Body of pancreas (tissue), 4 donors: ENCODE data around the gene CRABP1. TPM values are rescaled to one million over a fixed set of nuclear protein-coding genes. Genes with fewer than 3 reads are reported as not detected.

Source experiments
- ATAC-seq: fragments of 150-250 bp; one replicate; pipeline ENCODE4 v1.9.1; 2016
- DNase-seq, 4 donors: peaks; one replicate each; pipeline ENCODE4 v3.0.0-alpha.2; 2019
- H3K27ac ChIP-seq, 4 donors: fragments of 200-600 bp; sonication (generic); 1 replicate in 3 of 4; 2 replicates in 1 of 4; pipeline versions ENCODE4 v1.5.1 to v1.6.1; 2016 to 2019; ENCODE audit warnings: mild to moderate bottlenecking in 1 of 4, mixed read lengths in 1 of 4, moderate library complexity in 1 of 4
- H3K27me3 ChIP-seq, 2 donors: fragments of 200-600 bp; sonication (generic); one replicate each; pipeline ENCODE4 v1.6.0; 2016; ENCODE audit warnings: mild to moderate bottlenecking in 1 of 2
- H3K36me3 ChIP-seq, 2 donors: fragments of 200-600 bp; sonication (generic); replicated peaks in 1 of 2; 2 replicates each; pipeline ENCODE4 v1.5.1; 2016; ENCODE audit warnings: low read depth in 2 of 2; ENCODE audit not compliant: insufficient read depth in 1 of 2
- H3K4me1 ChIP-seq: fragments of 200-600 bp; sonication (generic); one replicate; pipeline ENCODE4 v1.6.0; 2016
- H3K4me3 ChIP-seq, 2 donors: fragments of 200-600 bp; sonication (generic); 1 replicate in 1 of 2; 2 replicates in 1 of 2; pipeline ENCODE4 v1.5.1; 2016 to 2019
- H3K9me3 ChIP-seq, 3 donors: fragments of 200-600 bp; sonication (generic); 1 replicate in 2 of 3; 2 replicates in 1 of 3; pipeline ENCODE4 v1.5.1; 2016
- POLR2A ChIP-seq, 3 donors: fragments of 450-650 bp; IDR thresholded peaks; one replicate each; pipeline ENCODE4 v1.6.1; 2016; ENCODE audit warnings: antibody characterized with exemption in 3 of 3, mild to moderate bottlenecking in 2 of 3
- WGBS, 2 donors: methylation state at CpG; one replicate each; pipeline ENCODE4 v1.1.5; 2017; 5-methylcytosine and 5-hydroxymethylcytosine counted together
- intact Hi-C: fragments of 100-400 bp; cut with DNase I; formaldehyde crosslinking; loops from one replicate; pipeline ENCODE4 v1.15.1; 2023
- total RNA-seq, 2 donors: library from RNA; depleted of rRNA; stranded (reverse); fragments of >200 nt; gene quantifications; one replicate each; pipeline ENCODE4 v1.1.0, GENCODE V29; 2016
- TF ChIP-seq, protein P1 (sequence below), 7 experiments: fragments of 450-650 bp in 4 of 7; fragments of 200-600 bp in 3 of 7; sonication (generic) in 3 of 7; IDR thresholded peaks; one replicate each; pipeline ENCODE4 v1.5.1; 2016 to 2019; ENCODE audit warnings: antibody characterized with exemption in 7 of 7

CRABP1 gene
- total RNA-seq, 2 donors from 2014 or later = 1.6 TPM; not detected in 1

DNA sequence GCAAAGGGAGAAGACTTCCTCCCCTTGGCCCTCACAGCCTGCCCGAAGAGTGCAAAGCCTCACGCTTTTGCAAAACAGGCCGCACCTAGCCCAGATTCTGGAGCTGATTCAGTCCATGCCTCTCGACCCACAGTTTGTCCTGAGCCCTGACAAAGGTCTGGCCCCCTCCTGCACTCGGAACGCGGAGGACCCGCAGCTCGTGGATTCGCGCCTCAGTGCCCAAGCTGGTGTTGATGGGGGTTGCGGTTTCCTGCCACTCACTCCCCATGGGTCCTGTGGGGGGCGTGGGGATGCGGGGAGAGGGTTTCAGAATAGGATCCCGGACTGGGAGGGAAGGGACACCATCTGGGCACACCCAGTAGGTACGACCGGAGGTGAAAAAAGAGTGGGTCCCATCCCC, 594 bp upstream of the CRABP1 start:
- peaks cover 0 to 8% of the 10 kb centered on the region in 2 donors for H3K27me3 ChIP-seq

DNA sequence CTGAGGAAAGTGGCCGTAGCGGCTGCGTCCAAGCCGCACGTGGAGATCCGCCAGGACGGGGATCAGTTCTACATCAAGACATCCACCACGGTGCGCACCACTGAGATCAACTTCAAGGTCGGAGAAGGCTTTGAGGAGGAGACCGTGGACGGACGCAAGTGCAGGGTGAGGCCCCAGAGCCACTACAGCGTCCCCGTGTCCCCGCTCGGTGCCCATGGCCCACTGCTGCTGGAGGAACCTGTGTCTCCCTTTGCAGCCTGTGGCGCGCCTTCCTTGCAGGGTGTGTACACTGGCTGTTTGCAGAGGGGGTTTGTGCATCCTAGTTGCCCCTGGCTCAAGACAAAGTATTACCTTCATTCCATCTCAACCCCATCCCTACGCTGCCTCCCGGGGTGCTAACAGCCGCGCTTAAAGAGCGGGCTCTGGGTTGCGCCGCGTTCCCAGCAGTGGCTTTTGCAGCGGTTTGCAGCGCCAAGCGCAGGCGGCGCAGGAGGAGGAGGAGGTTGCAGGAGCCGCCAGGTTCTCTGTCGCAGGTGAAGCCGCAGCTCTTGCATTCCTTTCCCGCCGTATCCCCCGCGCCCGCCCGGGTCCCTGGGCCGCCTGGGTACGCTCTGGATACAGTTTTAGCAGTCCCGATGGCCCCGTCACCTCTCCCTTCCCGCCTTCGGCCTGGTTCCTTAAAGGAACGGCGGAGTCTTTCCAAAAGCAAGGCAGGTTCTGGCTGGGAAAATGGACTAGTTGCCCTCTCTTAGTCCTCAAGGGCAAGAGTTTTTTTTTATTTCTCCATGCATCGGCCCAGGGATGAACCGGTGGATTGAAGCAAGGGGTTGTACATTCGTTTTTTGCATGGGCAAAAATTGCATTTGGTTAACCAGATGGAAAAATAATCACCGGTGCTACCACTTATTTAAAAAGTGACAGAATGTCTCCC, 1.2 kb downstream of the CRABP1 start:
- H3K4me3 ChIP-seq = no peak overlapping the region
- H3K9me3 ChIP-seq = no peaks in the 10 kb centered on the region
- no peaks in the 10 kb centered on the region for H3K36me3 ChIP-seq
- intact Hi-C loops = no loop called here
- ATAC-seq = no peak
- no peak overlapping the region for H3K27ac ChIP-seq
- 6% methylated on average over 29 to 53 of the region's 53 CpGs for WGBS, 2 donors
- peaks cover 0 to 3% of the 10 kb centered on the region in 2 donors for H3K27me3 ChIP-seq
- DNase-seq = no peak
- H3K4me1 ChIP-seq = peaks cover 16% of the 10 kb centered on the region
- TF ChIP-seq POLR2A (IDR thresholded peaks at IDR 0.05) = no peak
- TF ChIP-seq, protein P1, sequence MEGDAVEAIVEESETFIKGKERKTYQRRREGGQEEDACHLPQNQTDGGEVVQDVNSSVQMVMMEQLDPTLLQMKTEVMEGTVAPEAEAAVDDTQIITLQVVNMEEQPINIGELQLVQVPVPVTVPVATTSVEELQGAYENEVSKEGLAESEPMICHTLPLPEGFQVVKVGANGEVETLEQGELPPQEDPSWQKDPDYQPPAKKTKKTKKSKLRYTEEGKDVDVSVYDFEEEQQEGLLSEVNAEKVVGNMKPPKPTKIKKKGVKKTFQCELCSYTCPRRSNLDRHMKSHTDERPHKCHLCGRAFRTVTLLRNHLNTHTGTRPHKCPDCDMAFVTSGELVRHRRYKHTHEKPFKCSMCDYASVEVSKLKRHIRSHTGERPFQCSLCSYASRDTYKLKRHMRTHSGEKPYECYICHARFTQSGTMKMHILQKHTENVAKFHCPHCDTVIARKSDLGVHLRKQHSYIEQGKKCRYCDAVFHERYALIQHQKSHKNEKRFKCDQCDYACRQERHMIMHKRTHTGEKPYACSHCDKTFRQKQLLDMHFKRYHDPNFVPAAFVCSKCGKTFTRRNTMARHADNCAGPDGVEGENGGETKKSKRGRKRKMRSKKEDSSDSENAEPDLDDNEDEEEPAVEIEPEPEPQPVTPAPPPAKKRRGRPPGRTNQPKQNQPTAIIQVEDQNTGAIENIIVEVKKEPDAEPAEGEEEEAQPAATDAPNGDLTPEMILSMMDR (IDR thresholded peaks at IDR 0.05) = no peak

More for the DNA sequence above, 594 bp upstream of the CRABP1 start:
- no peaks in the 10 kb centered on the region for H3K36me3 ChIP-seq
- intact Hi-C loops = no loop called here
- ATAC-seq (no peak), DNase-seq (no peak)
- no peak overlapping the region for H3K27ac ChIP-seq
- no peaks in the 10 kb centered on the region for H3K9me3 ChIP-seq
- no peak overlapping the region for H3K4me3 ChIP-seq
- peaks cover 16% of the 10 kb centered on the region for H3K4me1 ChIP-seq
- 19 to 38% methylated on average over 9 to 17 of the region's 17 CpGs for WGBS, 2 donors
- no peak for TF ChIP-seq POLR2A (IDR thresholded peaks at IDR 0.05)
- TF ChIP-seq, protein P1 (IDR thresholded peaks at IDR 0.05) = no peak

DNA sequence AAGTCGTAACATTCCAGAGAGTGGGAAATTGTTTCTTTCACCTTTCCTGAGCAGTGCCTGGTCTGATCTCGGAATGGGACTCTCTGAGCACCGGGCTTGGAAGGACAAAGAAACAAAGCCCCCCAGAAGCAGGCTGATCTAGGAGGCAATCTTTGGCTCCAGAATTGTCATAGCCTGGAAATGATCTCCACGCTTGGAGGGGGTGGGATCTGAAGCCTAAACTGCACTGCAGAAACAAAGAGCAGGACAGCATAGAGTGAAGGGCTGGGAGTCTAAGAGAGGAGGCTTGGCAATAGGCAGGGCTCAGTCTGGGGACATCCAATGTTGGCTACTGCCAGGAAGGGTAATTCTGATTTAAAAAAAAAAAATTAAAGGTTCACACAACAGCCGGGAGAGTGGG, 1.9 kb downstream of the CRABP1 start:
- intact Hi-C loops = no loop called here
- Histone ChIP-seq H3K9me3 (no peaks in the 10 kb centered on the region), H3K27me3 (peaks cover 0 to 3% of the 10 kb centered on the region in 2 donors), H3K4me1 (peaks cover 16% of the 10 kb centered on the region), H3K36me3 (no peaks in the 10 kb centered on the region), H3K27ac (no peak overlapping the region), H3K4me3 (no peak overlapping the region)
- TF ChIP-seq, protein P1 (IDR thresholded peaks at IDR 0.05) = no peak
- no peak for TF ChIP-seq POLR2A (IDR thresholded peaks at IDR 0.05)
- DNase-seq (no peak), ATAC-seq (no peak)
- 27 to 46% methylated on average over 5 of the region's 5 CpGs for WGBS, 2 donors

DNA sequence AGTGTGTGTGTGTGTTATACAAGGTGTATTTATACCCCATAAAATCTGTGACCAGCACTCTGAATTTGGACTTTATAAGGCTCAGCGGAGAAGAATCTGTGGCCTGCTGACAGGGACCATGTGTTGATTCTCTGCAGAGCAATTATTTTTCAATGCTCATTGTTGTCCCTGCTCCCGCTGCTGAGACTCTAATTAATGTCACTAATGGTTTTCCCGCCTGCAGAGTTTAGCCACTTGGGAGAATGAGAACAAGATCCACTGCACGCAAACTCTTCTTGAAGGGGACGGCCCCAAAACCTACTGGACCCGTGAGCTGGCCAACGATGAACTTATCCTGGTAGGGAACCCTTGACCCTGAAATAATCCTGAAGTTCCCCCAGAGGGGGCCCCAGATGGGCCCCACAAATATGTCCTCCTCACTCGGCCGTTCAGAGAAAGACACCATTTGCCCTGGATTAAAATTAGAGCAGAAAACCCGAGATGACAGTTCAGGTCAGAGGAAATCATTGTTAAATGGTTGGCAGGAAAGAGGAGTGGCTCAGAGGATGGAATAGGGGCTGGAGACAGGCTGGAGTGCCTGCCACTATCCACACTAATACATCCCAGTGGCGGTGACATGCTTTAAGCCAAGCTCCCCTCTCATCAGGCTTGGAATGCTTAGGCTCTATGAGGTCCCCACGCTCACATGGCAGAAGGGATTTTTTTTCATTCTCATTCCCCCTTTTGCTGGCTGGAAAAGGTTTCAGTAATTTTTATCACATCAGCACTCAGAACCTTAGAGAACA, 3.3 kb downstream of the CRABP1 start:
- WGBS, 2 donors = 57 to 60% methylated on average over 12 of the region's 12 CpGs
- TF ChIP-seq, protein P1 (IDR thresholded peaks at IDR 0.05) = no peak
- TF ChIP-seq POLR2A (IDR thresholded peaks at IDR 0.05) = no peak
- Histone ChIP-seq H3K4me1 (peaks cover 16% of the 10 kb centered on the region), H3K4me3 (no peak overlapping the region), H3K36me3 (no peaks in the 10 kb centered on the region), H3K27ac (no peak overlapping the region), H3K27me3 (peaks cover 0 to 3% of the 10 kb centered on the region in 2 donors), H3K9me3 (no peaks in the 10 kb centered on the region)
- intact Hi-C loops = no loop called here
- DNase-seq = no peak
- no peak for ATAC-seq
